GM21367 (cell line): ENCODE results near the gene PHF2.
"Not testable (repeated sequence)": the region's sequence is repeated elsewhere in the genome, so short reads cannot be mapped to it uniquely, and the experiment has no call there.

Source experiments
- ATAC-seq: cut with Tn5 transposase; IDR thresholded peaks from one replicate; pipeline ENCODE4 v1.9.1; 2021; ENCODE audit not compliant: unreplicated experiment

PHF2 gene

DNA sequence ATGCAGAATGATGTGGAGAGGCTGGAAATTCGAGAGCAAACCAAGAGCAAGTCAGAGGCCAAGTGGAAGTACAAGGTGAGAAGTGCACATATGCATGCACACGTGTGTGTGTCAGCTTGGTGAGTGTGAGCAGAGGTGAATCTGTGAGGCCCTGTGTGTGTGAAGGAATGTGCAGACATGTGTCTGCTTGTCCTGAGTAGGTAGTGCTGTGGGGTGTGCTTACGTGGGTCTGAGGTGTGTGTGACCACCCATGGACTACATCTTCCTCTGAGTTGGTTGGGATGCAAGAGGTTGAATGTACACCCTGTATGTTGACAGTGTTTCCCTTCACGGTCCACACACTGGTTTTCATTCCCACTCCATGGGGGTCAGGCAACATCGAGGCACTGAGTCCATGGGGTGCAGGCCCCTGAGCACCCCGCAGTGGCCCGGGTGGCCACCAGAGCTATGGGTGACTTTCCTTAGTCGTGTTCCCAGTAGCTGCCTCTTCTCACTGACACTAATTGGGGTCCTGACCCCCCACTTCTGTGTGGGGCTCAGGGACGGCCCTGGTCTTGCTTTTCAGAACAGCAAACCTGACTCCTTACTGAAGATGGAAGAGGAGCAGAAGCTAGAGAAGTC is 86.7 kb downstream of the PHF2 start:
- ATAC-seq: no peak

GRCh38 chr9:93663877-93664548 is 87.6 kb downstream of the PHF2 start:
- ATAC-seq: no peak

DNA sequence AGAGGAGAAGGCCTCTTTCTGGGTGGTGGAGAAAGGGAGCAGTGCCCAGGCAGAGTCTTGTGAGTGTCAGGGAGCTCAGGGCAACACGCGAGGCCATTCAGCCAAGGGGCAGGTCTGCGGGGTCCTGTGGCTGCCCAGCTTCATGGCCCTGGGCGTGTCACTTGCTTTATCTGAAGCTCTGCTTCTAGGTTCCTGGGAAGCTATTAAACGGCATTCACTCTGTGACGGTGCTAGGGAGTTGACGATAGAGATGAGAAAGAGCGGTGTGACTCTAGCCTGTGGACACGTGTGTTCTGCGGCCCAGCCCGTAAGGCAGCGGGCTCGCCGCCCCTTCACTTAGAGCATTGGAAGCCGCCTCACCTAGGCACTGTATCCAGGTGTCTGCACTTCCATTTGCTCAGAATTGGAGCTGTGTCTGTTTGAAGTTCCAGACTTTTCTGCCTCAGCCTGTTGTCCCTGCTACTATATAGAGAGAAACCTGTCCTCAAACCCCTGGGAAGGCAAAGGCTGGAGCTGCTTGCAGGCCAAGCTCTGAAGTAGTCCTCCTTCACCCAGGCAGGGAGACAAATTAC is 88.3 kb downstream of the PHF2 start:
- no peak for ATAC-seq

DNA sequence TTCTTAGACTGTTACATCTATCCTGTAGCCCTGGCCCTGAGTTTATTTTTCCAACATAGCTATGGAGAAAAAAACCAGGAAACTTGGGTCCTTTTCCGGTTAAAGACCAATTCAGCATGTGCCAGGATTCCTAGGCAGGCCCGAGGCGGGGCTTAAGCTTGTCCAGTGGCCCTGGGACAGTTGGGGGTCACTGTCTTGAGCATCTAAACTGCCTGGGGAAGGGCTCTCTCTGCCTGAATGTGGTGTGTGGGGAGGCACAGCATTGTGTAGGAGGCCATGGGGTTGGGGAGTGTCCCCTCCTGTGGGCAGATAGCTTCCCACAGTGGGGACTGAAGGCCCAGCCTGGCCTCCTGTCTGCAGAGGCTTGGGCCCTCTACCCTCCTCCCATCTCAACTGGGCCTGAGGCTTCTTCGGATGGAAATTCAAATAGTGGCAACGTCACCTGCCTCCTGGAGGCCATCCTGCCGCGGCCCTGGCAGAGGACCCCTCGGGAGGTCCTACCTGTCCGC is 88.8 kb downstream of the PHF2 start:
- no peak for ATAC-seq

- ATAC-seq: no peak
These were observed 89.5 kb downstream of the PHF2 start for GRCh38 chr9:93665637-93666438.

GRCh38 chr9:93666439-93666784 is 90.0 kb downstream of the PHF2 start:
- not testable (repeated sequence) for ATAC-seq

- no peak for ATAC-seq
These were observed 90.6 kb downstream of the PHF2 start for GRCh38 chr9:93667006-93667405.

DNA sequence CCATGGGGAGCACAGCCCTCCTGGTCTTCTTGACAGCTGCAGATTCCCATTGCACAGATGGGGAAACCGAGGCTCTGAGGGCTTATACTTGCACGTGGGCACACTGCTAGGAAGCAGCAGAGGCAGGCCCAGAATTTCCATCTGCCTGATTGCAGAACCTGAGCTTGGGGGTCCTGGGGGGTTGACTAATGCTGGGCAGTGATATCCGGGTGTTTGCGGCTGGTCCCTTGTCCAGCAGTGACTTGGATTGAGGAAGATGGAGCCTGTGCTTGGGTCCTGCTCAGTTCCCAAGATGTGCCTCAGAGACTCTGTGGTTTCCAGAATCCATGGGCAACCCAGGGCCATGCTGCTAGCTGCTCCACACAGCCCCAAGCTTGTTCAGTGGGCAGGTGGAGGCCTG is 91.2 kb downstream of the PHF2 start:
- no peak for ATAC-seq

DNA sequence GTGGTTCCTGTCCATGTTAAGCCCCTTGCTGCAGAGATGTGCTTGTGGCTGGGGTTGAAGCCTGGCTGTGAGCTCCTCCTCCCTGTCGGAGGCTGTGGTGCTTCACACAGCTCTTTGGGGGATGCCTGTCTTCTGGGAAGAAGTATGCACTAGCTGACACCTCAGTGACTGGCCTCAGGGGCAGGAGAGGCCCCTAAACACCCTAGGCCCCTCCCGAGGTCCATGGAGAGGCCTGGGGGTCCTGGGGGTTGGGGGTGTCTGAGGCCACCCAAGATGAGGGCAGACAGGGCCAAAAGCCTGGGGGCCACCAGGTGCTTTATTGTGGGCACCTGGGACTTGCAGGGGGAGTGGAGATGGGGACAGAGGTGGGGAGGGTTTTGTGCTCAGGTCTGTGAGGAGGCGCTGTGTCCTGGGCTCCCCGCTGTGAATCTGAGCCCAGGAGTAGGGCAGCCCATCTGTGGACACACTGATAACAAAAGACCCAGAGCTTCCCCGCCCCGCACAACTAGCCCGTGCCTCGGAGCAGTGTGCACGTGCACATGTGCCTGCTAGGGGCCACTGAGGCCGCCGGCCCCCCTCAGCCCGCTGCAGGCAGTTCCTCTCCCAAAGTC is 92.0 kb downstream of the PHF2 start:
- no peak for ATAC-seq

- ATAC-seq: no peak
These were observed 93.0 kb downstream of the PHF2 start for GRCh38 chr9:93669116-93669957.

- ATAC-seq: no peak
These were observed 93.5 kb downstream of the PHF2 start for GRCh38 chr9:93669958-93670207.

DNA sequence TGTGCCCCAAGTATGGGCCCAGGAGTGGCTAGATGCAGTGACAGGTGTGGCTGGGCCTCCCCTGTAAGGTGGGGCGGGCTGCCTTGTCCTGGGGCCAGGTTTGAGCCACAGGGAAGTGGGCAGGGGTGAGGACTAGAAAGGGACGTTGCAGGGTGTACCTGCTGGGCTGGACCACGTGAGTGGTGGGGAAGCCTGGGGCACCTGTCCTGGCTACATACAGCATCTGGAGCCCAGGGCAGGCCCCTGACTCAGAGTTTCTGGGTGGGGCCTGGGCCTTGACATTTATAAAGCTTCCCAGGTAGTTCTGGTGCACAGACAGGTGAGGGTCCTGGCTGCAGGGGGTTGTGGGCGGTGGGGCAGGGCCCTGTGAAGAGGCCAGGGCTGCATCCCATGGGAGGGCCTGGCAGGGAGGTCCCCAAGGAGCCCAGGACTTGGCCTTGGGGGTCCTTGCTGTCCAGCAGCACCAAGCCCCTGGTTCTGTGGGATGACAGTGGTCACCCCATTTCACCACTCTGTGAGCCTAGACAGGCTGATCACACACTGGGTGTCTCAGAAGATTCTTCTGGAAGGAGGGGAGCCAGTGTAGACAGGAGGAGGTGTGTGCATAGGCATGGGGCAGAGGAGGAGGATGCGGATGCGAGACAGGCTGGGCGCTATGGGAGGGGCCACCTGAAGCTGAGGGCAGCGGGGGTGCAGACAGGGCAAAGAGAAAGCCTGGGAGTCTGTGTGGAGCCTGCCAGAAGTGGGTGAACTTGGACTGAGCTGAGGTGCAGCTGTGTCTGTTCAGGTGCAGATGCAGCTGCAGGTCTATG is 94.0 kb downstream of the PHF2 start:
- no peak for ATAC-seq

DNA sequence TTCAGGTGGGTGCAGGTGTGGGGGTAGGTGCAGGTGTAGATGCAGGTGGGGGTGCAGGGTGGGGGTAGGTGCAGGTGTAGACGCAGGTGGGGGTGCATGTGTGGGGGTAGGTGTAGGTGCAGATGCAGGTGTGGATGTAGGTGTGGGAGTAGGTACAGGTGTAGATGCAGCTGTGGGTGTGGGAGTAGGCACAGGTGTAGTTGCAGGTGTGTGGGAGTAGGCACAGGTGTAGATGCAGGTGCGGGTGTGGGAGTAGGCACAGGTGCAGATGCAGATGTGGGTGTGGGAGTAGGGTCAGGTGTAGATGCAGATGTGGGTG is 94.6 kb downstream of the PHF2 start:
- no peak for ATAC-seq

GRCh38 chr9:93672330-93673020 is 96.1 kb downstream of the PHF2 start:
- not testable (repeated sequence) for ATAC-seq

DNA sequence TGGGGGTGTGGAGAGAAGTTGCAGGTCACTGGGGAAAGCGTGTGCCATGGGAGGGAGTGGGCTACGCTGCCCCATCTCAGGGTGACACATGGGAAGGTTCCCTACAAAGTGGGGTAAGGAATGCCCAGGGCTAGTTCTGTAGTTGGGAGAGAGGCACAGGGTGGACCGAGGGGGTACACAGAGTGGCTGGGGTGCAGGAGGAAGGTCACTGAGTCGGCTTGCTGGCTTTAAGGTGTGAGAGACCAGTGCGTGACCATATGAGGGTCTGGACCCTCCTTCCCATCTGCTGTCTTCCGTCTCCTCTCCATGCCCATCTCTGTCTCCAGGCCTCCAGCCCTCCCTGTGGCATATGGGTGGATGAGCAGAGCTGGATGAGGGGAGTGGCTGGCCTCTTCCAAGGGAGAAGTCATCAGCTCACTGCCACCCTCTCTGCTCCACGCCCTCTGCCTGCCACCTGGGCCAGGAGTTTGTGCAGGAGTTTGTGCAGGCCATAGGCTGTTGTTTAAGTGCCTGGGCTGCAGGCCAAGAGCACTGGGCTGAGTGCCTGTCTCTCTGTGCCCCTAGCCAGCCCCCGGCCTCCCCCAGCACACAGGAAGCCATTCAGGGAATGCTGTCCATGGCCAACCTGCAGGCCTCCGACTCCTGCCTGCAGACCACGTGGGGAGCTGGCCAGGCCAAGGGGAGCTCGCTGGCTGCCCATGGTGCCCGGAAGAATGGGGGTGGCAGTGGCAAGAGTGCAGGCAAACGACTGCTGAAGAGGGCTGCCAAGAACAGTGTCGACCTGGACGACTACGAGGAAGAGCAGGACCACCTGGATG is 96.8 kb downstream of the PHF2 start:
- no peak for ATAC-seq

- ATAC-seq: no peak
These were observed 97.5 kb downstream of the PHF2 start for GRCh38 chr9:93673839-93674334.

GRCh38 chr9:93674580-93675335 is 98.4 kb downstream of the PHF2 start:
- ATAC-seq: no peak
